Adipocyte (in vitro differentiated cells): ENCODE measurements around the gene RASA3.

ENCODE experiments used
- DNase-seq: peaks from one replicate; pipeline ENCODE4 v3.0.0-alpha.2; 2015; ENCODE audit warnings: low read depth
- H3K27me3 ChIP-seq: replicated peaks from 2 replicates; pipeline ENCODE4 v1.7.0; 2013; ENCODE audit warnings: mild to moderate bottlenecking, low read length, moderate library complexity; ENCODE audit not compliant: control insufficient read depth, insufficient read depth
- H3K36me3 ChIP-seq: 2 replicates; pipeline ENCODE4 v1.7.0; 2013; ENCODE audit warnings: low read length, mild to moderate bottlenecking, moderate library complexity; ENCODE audit not compliant: control insufficient read depth, insufficient read depth, severe bottlenecking
- H3K4me1 ChIP-seq: 2 replicates; pipeline ENCODE4 v1.7.0; 2013; ENCODE audit warnings: mild to moderate bottlenecking, low read length, moderate library complexity; ENCODE audit not compliant: control insufficient read depth, insufficient read depth
- H3K4me3 ChIP-seq: 2 replicates; pipeline ENCODE4 v1.7.0; 2013; ENCODE audit warnings: mild to moderate bottlenecking, low read length, moderate library complexity
- H3K9ac ChIP-seq: 2 replicates; pipeline ENCODE4 v1.7.0; 2013; ENCODE audit warnings: mild to moderate bottlenecking, low read length, moderate library complexity
- H3K9me3 ChIP-seq: 2 replicates; pipeline ENCODE4 v1.7.0; 2013; ENCODE audit warnings: mild to moderate bottlenecking, low read length, moderate library complexity; ENCODE audit not compliant: control insufficient read depth

Gene RASA3

GRCh38 chr13:114035583-114036531 is 96.6 kb downstream of the RASA3 start:
- Histone ChIP-seq H3K36me3 (peaks cover 18% of the 10 kb centered on the region), H3K4me3 (no peak overlapping the region), H3K4me1 (peaks cover 55% of the 10 kb centered on the region), H3K27me3 (no peaks in the 10 kb centered on the region), H3K9me3 (no peaks in the 10 kb centered on the region), H3K9ac (peak overlapping the region; percentile 73)
- DNase-seq: no peak

GRCh38 chr13:114035186-114035582 is 97.2 kb downstream of the RASA3 start:
- peaks cover 17% of the 10 kb centered on the region for H3K36me3 ChIP-seq
- no peaks in the 10 kb centered on the region for H3K9me3 ChIP-seq
- no peak overlapping the region for H3K4me3 ChIP-seq
- H3K27me3 ChIP-seq: no peaks in the 10 kb centered on the region
- peaks cover 55% of the 10 kb centered on the region for H3K4me1 ChIP-seq
- peak overlapping the region; percentile 73 for H3K9ac ChIP-seq
- DNase-seq: no peak

- no peaks in the 10 kb centered on the region for H3K9me3 ChIP-seq
- H3K9ac ChIP-seq: peak overlapping the region; percentile 73
- H3K4me3 ChIP-seq: peak overlapping the region; percentile 65
- H3K27me3 ChIP-seq: no peaks in the 10 kb centered on the region
- DNase-seq: no peak
- peaks cover 19% of the 10 kb centered on the region for H3K36me3 ChIP-seq
- H3K4me1 ChIP-seq: peaks cover 55% of the 10 kb centered on the region
Measured at GRCh38 chr13:114034481-114034891, 97.9 kb downstream of the RASA3 start.

GRCh38 chr13:114033541-114034315 is 98.7 kb downstream of the RASA3 start:
- Histone ChIP-seq H3K9ac (peak overlapping the region; percentile 73), H3K4me1 (peaks cover 55% of the 10 kb centered on the region)
- DNase-seq: no peak

GRCh38 chr13:114032126-114032799 is 100.2 kb downstream of the RASA3 start:
- peaks cover 48% of the 10 kb centered on the region for H3K4me1 ChIP-seq
- H3K27me3 ChIP-seq: no peaks in the 10 kb centered on the region
- no peaks in the 10 kb centered on the region for H3K9me3 ChIP-seq
- peak overlapping the region; percentile 70 for H3K9ac ChIP-seq
- peak; percentile 45 for DNase-seq
- peaks cover 24% of the 10 kb centered on the region for H3K36me3 ChIP-seq
- H3K4me3 ChIP-seq: no peak overlapping the region

More at GRCh38 chr13:114033541-114034315, 98.7 kb downstream of the RASA3 start:
- peak overlapping the region; percentile 65 for H3K4me3 ChIP-seq
- H3K36me3 ChIP-seq: peaks cover 21% of the 10 kb centered on the region
- H3K9me3 ChIP-seq: no peaks in the 10 kb centered on the region
- H3K27me3 ChIP-seq: no peaks in the 10 kb centered on the region

GRCh38 chr13:114031631-114032030 is 100.8 kb downstream of the RASA3 start:
- no peak for DNase-seq
- Histone ChIP-seq H3K9me3 (no peaks in the 10 kb centered on the region), H3K4me1 (peaks cover 54% of the 10 kb centered on the region), H3K27me3 (no peaks in the 10 kb centered on the region), H3K36me3 (peaks cover 18% of the 10 kb centered on the region), H3K9ac (peak overlapping the region; percentile 70), H3K4me3 (no peak overlapping the region)

- Histone ChIP-seq H3K36me3 (peaks cover 18% of the 10 kb centered on the region), H3K27me3 (no peaks in the 10 kb centered on the region), H3K4me1 (peaks cover 59% of the 10 kb centered on the region), H3K9me3 (no peaks in the 10 kb centered on the region), H3K9ac (peak overlapping the region; percentile 70), H3K4me3 (no peak overlapping the region)
- no peak for DNase-seq
Measured at GRCh38 chr13:114030666-114031610, 101.5 kb downstream of the RASA3 start.

- Histone ChIP-seq H3K9me3 (no peaks in the 10 kb centered on the region), H3K36me3 (peaks cover 20% of the 10 kb centered on the region), H3K27me3 (no peaks in the 10 kb centered on the region), H3K9ac (no peak overlapping the region), H3K4me3 (no peak overlapping the region), H3K4me1 (peaks cover 59% of the 10 kb centered on the region)
- no peak for DNase-seq
Measured at GRCh38 chr13:114029866-114030625, 102.4 kb downstream of the RASA3 start.

- no peaks in the 10 kb centered on the region for H3K9me3 ChIP-seq
- peaks cover 47% of the 10 kb centered on the region for H3K4me1 ChIP-seq
- peaks cover 41% of the 10 kb centered on the region for H3K36me3 ChIP-seq
- H3K4me3 ChIP-seq: no peak overlapping the region
- DNase-seq: no peak
- no peaks in the 10 kb centered on the region for H3K27me3 ChIP-seq
- H3K9ac ChIP-seq: peak overlapping the region; percentile 82
Measured at GRCh38 chr13:114027826-114028225, 104.6 kb downstream of the RASA3 start.
